H1 (cell line): Measurements from ENCODE around the gene IFI27L1. TPM values are rescaled to one million over a fixed set of nuclear protein-coding genes. Genes with fewer than 3 reads are reported as not detected.

Source experiments
- NRF1 ChIP-seq: IDR thresholded peaks from 2 replicates; pipeline ENCODE4 v1.6.1; 2011; ENCODE audit warnings: mild to moderate bottlenecking, low read depth, low read length, improper control_type of control experiment
- polyA plus RNA-seq, 7 experiments: library from polyadenylated mRNA; depleted of rRNA in 3 of 7; stranded (reverse) in 5 of 7; unstranded in 2 of 7; fragments of >200 nt in 5 of 7; fragments of 200-250 nt in 2 of 7; gene quantifications; 1 replicate in 5 of 7; 2 replicates in 1 of 7; 4 replicates in 1 of 7; pipeline versions ENCODE4 v1.2.1 to v1.2.3, GENCODE V29; 2011 to 2013; ENCODE audit warnings: missing spikeins in 2 of 7, mixed read lengths in 2 of 7
- total RNA-seq: library from RNA; stranded (reverse); fragmentation: NEBNext Ultra II Directional; extraction: Animal tissue kit (Norgen Biotek cat#: 25700); gene quantifications from 2 replicates; pipeline ENCODE4 v1.2.1, GENCODE V29; 2021
- TF ChIP-seq, protein P1 (sequence below): fragments of 300-600 bp; sonication (generic); IDR thresholded peaks from 2 replicates; pipeline ENCODE4 v1.7.1; 2012; ENCODE audit warnings: low read length, moderate library complexity, mild to moderate bottlenecking, inconsistent platforms; ENCODE audit not compliant: insufficient replicate concordance

IFI27L1 gene
- total and polyA plus RNA-seq, 2 of the 8 experiments (the other 6 are each of a cell fraction or from before 2014, with no cell fraction given) = 21.2 to 30.5 TPM

DNA sequence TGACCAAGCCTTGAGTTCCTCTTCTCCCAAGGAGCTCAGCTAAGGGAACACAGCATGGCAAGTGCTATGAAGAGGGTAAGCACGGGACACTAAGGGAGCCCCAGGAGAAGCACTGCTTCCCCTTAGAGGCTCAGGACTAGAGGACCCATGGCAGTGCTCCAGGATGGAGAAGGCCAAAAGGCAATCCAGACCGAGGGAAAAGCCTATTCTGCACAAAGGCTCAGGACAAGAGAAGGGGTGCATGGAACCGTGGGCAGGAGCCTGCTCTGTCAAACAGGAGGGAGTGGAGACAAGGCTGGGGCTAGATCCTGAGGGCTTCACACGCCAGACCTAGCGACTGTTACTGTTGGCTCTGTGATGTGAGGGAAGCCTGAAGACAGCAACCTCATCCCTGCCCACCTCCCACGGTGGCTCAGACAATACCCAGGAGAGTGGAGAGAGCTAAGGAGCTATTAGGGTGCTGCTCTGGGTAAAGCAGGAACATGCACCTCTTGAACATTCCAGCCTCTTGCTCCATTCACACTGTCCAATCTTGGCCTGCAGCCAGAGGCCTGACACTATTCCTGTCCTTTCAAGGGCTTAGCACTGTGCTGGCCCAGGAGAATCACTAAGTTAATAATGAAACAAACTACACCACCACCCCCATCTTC is 30.8 kb upstream of the IFI27L1 start (continued):
- TF ChIP-seq NRF1 = no peak
- TF ChIP-seq, protein P1, sequence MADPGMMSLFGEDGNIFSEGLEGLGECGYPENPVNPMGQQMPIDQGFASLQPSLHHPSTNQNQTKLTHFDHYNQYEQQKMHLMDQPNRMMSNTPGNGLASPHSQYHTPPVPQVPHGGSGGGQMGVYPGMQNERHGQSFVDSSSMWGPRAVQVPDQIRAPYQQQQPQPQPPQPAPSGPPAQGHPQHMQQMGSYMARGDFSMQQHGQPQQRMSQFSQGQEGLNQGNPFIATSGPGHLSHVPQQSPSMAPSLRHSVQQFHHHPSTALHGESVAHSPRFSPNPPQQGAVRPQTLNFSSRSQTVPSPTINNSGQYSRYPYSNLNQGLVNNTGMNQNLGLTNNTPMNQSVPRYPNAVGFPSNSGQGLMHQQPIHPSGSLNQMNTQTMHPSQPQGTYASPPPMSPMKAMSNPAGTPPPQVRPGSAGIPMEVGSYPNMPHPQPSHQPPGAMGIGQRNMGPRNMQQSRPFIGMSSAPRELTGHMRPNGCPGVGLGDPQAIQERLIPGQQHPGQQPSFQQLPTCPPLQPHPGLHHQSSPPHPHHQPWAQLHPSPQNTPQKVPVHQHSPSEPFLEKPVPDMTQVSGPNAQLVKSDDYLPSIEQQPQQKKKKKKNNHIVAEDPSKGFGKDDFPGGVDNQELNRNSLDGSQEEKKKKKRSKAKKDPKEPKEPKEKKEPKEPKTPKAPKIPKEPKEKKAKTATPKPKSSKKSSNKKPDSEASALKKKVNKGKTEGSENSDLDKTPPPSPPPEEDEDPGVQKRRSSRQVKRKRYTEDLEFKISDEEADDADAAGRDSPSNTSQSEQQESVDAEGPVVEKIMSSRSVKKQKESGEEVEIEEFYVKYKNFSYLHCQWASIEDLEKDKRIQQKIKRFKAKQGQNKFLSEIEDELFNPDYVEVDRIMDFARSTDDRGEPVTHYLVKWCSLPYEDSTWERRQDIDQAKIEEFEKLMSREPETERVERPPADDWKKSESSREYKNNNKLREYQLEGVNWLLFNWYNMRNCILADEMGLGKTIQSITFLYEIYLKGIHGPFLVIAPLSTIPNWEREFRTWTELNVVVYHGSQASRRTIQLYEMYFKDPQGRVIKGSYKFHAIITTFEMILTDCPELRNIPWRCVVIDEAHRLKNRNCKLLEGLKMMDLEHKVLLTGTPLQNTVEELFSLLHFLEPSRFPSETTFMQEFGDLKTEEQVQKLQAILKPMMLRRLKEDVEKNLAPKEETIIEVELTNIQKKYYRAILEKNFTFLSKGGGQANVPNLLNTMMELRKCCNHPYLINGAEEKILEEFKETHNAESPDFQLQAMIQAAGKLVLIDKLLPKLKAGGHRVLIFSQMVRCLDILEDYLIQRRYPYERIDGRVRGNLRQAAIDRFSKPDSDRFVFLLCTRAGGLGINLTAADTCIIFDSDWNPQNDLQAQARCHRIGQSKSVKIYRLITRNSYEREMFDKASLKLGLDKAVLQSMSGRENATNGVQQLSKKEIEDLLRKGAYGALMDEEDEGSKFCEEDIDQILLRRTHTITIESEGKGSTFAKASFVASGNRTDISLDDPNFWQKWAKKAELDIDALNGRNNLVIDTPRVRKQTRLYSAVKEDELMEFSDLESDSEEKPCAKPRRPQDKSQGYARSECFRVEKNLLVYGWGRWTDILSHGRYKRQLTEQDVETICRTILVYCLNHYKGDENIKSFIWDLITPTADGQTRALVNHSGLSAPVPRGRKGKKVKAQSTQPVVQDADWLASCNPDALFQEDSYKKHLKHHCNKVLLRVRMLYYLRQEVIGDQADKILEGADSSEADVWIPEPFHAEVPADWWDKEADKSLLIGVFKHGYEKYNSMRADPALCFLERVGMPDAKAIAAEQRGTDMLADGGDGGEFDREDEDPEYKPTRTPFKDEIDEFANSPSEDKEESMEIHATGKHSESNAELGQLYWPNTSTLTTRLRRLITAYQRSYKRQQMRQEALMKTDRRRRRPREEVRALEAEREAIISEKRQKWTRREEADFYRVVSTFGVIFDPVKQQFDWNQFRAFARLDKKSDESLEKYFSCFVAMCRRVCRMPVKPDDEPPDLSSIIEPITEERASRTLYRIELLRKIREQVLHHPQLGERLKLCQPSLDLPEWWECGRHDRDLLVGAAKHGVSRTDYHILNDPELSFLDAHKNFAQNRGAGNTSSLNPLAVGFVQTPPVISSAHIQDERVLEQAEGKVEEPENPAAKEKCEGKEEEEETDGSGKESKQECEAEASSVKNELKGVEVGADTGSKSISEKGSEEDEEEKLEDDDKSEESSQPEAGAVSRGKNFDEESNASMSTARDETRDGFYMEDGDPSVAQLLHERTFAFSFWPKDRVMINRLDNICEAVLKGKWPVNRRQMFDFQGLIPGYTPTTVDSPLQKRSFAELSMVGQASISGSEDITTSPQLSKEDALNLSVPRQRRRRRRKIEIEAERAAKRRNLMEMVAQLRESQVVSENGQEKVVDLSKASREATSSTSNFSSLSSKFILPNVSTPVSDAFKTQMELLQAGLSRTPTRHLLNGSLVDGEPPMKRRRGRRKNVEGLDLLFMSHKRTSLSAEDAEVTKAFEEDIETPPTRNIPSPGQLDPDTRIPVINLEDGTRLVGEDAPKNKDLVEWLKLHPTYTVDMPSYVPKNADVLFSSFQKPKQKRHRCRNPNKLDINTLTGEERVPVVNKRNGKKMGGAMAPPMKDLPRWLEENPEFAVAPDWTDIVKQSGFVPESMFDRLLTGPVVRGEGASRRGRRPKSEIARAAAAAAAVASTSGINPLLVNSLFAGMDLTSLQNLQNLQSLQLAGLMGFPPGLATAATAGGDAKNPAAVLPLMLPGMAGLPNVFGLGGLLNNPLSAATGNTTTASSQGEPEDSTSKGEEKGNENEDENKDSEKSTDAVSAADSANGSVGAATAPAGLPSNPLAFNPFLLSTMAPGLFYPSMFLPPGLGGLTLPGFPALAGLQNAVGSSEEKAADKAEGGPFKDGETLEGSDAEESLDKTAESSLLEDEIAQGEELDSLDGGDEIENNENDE = no peak
